AG09319 (cell line): ENCODE results near the gene BID.
"Not testable (repeated sequence)": the region's sequence is repeated elsewhere in the genome, so short reads cannot be mapped to it uniquely, and the experiment has no call there.

ENCODE experiments used
- DNase-seq: peaks from one replicate; pipeline ENCODE4 v3.0.0-alpha.2; 2010; ENCODE audit warnings: low read depth; ENCODE audit errors: extremely low read depth
- TF ChIP-seq, protein P1 (sequence below): IDR thresholded peaks from 2 replicates; pipeline ENCODE4 v1.5.1; 2011; ENCODE audit warnings: low read depth, mild to moderate bottlenecking, inconsistent platforms, low read length, moderate library complexity

The BID gene

DNA sequence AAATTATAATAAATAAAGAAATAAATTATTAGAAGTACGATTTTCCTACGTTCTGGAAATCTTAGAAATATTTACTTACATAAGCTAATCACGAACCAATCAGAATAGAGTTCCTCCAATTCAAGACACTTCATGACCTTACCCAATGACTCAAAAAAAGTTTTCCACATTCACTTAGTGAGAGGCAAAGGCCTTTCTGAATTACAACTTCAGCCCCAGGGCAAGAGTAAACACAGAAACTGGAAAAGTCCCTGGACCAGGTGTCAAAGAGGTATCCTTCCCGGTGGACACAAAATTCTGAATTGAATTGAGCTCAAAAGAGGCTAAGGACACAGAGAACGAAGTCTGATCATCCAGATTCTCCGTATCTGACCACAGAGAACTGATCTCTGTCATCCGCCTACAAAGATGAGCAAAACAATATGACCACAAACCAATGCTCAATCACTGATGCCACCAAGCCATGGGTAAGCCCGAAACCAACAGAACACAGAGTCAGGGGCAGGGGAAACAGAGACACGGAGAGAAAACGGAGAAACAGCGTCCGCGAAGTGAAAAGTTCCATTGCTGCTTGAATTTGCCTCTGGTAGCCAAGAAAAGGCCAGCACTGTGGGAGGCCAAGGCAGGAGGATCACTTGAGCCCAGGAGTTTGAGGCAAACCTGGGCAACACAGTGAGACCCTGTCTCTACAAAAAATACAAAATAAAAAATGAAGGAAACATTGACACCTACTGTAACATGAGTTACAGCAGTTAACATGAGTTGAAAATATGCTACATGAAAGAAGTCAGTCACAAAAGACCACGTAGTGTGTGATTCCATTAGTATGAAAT lies 6.8 kb downstream of the BID start:
- TF ChIP-seq, protein P1, sequence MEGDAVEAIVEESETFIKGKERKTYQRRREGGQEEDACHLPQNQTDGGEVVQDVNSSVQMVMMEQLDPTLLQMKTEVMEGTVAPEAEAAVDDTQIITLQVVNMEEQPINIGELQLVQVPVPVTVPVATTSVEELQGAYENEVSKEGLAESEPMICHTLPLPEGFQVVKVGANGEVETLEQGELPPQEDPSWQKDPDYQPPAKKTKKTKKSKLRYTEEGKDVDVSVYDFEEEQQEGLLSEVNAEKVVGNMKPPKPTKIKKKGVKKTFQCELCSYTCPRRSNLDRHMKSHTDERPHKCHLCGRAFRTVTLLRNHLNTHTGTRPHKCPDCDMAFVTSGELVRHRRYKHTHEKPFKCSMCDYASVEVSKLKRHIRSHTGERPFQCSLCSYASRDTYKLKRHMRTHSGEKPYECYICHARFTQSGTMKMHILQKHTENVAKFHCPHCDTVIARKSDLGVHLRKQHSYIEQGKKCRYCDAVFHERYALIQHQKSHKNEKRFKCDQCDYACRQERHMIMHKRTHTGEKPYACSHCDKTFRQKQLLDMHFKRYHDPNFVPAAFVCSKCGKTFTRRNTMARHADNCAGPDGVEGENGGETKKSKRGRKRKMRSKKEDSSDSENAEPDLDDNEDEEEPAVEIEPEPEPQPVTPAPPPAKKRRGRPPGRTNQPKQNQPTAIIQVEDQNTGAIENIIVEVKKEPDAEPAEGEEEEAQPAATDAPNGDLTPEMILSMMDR: no peak
- DNase-seq: no peak

DNA sequence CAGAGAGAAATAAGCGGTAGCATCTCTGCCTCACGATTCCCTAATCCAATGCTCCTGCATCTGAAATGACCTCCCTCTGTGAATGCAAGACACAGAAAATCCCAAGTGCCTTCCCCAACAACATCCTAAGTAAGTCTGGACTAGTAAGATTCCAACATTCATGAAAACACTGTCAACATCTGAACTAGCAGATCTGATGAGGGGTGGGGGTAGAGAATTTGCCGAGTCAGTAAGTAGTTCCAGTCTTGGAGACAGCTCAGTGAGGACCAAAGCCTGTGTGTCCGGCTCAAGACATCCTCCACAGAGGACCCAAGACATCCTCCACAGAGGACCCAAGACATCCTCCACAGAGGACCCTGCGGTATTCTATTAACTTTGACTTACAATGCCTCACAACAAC lies 9.4 kb downstream of the BID start:
- not testable (repeated sequence) for DNase-seq

DNA sequence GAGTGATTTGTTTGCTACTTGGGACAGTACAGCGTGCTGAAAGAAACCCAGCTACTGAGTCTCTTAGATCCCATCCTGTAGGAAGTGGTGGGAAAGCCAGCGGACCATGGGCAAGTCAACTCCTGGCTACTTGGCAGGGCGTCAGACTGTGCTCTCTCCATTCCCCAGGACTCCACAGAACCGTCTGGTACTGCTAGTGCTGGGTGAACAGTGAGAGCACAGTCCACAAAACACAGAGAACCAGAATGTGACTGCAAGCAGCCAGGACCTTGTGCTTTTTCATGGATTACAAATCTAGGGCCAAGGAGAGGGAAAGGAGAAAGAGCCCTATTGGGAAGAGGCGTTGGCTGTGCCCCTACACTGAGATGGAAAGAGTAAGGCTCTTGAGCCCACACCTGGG lies 10.2 kb downstream of the BID start:
- TF ChIP-seq, protein P1: no peak
- no peak for DNase-seq

DNA sequence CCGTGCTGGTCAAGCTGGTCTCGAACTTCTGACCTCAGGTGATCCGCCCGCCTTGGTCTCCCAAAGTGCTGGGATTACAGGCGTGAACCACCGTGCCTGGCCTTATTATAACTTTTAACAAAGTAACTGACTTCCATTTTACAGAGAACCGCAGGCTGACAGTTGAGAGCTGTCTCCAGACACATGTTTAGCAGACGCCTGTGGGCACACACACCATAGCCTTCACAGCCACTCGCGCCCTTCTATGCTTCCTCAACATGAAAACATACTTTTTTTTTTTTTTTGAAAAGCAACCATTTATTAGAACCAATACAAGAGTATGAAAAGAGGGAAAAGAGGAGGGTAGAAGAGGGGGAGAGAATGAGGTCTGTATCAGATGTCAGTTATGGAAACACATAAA lies 10.8 kb downstream of the BID start:
- DNase-seq: not testable (repeated sequence)

DNA sequence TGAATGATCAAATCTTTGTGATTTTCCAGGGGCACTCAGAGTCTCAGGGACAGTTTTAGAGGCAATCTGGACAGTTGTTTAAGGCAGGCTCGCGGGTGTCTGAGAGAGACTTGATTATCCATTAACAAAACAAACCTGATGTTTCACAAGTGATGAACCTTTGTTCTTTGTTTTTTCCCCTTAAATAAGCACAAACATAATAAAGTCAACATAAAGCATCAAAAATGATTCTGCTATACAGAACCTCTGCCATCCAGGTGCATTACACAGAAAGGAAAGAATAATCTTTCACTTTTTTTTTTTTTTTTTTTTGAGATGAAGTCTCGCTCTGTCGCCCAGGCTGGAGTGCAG lies 13.2 kb downstream of the BID start:
- DNase-seq: no peak
- TF ChIP-seq, protein P1: no peak

DNA sequence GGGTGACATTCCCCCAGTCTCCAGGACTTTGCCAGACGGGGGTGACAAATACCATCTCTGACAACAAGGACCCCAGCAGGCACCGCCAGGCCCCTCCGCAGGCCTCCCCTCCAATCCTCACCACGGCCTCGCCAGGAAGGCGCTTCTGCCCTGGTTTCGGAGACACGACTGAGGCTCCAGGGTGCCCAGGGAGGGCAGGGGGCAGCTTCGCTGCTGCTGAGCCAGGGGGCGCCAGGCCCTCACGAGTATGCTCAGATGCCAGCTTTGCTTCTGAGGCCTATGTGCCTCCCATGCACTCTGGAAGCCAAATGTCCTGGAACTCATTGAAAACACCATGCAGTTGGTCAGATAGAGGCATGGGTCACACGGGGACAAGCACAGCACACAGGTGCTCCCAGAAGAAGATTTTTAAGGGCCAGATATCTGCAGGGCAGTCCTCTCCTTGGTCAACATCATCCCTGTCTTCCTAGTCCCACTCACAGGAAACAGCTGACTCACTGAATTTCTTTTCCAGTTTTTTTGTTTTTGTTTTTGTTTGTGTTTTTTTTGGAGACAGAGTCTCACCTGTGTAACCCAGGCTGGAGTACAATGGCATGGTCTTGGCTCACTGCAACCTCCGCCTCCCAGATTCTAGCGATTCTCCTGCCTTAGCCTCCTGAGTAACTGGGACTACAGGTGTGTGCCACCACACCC lies 19.9 kb downstream of the BID start:
- TF ChIP-seq, protein P1: peak; percentile 7
- no peak for DNase-seq

DNA sequence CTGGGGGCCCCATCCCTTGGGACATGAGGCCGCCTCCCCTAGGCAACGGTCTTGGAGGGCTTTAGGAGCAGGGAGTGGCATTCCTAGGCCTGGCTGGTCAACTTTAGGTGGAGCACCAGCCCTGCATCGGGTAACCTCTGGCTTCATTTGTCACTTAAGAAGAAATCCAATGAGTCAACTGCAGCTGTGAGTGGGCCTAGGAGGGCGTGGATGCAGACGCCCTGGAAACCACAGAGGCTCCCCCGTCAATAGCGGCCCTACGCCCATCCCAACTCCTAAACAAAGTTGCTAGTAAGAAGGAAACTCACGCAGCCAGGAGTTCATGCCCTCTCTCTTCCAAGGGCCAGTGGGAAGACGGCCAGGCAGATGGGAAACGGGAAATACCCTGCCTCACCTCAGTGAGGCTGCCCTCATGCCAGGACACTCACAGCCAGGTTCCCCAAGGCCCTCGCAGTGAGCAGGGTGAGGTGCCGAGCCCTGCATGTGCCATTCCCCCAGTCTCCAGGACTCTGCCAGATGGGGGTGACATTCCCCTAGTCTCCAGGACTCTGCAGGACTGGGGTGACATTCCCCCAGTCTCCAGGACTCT lies 20.8 kb downstream of the BID start:
- no peak for DNase-seq
- TF ChIP-seq, protein P1: no peak

DNA sequence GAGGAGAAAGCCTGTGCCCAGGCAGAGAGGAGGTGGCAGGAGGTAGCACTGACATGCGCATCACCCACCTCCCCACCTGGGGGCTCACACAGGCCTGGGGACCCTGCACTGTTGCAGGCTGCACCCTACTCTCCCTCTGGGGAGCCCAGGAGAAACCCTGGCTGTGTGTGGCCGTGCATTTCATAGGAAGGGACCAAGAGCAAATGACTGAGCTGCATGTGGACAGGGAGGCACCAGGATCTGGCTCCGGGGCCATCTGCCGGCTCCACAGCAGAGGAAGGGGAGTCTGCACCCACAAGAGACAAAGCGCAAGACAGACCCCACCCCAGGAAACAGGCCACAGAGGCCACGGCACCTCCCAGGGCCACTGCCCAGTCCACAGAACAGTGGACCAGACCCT lies 22.7 kb downstream of the BID start:
- no peak for DNase-seq
- TF ChIP-seq, protein P1: no peak
